Measurements from ENCODE around the gene KPNA5.

- TF ChIP-seq POLR2AphosphoS5 (IDR thresholded peaks at IDR 0.05; ENCODE audit: low read depth, low read length) = no peak
- no peak for TF ChIP-seq POLR2A (IDR thresholded peaks at IDR 0.05; ENCODE audit: low read depth, low read length)
- TF ChIP-seq TAF1 (IDR thresholded peaks at IDR 0.05; ENCODE audit: low read depth, low read length) = no peak
- no peak for TF ChIP-seq PAX5 (IDR thresholded peaks at IDR 0.05; ENCODE audit: insufficient read depth, low read length, severe bottlenecking)
- TF ChIP-seq SPI1 (IDR thresholded peaks at IDR 0.05; ENCODE audit: low read depth, low read length) = no peak
Measured at GRCh38 chr6:116773886-116774285, 92.9 kb downstream of the KPNA5 start.
